ENCODE results near the gene ALPK3. TPM values are rescaled to one million over a fixed set of nuclear protein-coding genes. Genes with fewer than 3 reads are reported as not detected.

Gene ALPK3
- total RNA-seq, 3 donors from 2014 or later (not counting 1 experiment from before 2014, with no cell fraction given): 0.35 to 1.1 (median 0.63) TPM

GRCh38 chr15:84821501-84822021, 4.4 kb downstream of the ALPK3 start:
- Mint-ChIP-seq H3K36me3 (no peaks in the 10 kb centered on the region), H3K27me3 (ENCODE audit: low read depth in 2 of 2) (peaks cover 0 to 5% of the 10 kb centered on the region in 2 donors), H3K4me1 (peaks cover 0 to 5% of the 10 kb centered on the region in 2 donors), H3K9me3 (no peaks in the 10 kb centered on the region), H3K4me3 (no peak overlapping the region), H3K27ac (no peak overlapping the region)
- Histone ChIP-seq H3K36me3 (ENCODE audit: control insufficient read depth, insufficient read depth, low read length) (no peaks in the 10 kb centered on the region), H3K4me1 (ENCODE audit: control insufficient read depth, insufficient read depth, low read length) (peaks cover 7% of the 10 kb centered on the region), H3K4me3 (ENCODE audit: low read length) (no peak overlapping the region), H3K9me3 (ENCODE audit: control insufficient read depth, insufficient read depth, low read length) (no peaks in the 10 kb centered on the region), H3K27me3 (ENCODE audit: control insufficient read depth, insufficient read depth, low read length) (peaks cover 6% of the 10 kb centered on the region), H3K27ac (ENCODE audit: low read length) (no peak overlapping the region)
- TF ChIP-seq CTCF (IDR thresholded peaks at IDR 0.05): no peak
- ATAC-seq: no peak
- DNase-seq: no peak
- WGBS (ENCODE audit: insufficient coverage): 60% methylated on average over 8 of the region's 8 CpGs
- intact Hi-C loops (cut with micrococcal nuclease): no loop called here

- intact Hi-C loops (cut with micrococcal nuclease): no loop called here
- Mint-ChIP-seq H3K36me3 (no peaks in the 10 kb centered on the region), H3K4me3 (no peak overlapping the region), H3K27ac (no peak overlapping the region), H3K4me1 (peaks cover 0 to 5% of the 10 kb centered on the region in 2 donors), H3K9me3 (no peaks in the 10 kb centered on the region), H3K27me3 (ENCODE audit: low read depth in 2 of 2) (peaks cover 0 to 3% of the 10 kb centered on the region in 2 donors)
- Histone ChIP-seq H3K9me3 (ENCODE audit: control insufficient read depth, insufficient read depth, low read length) (no peaks in the 10 kb centered on the region), H3K4me1 (ENCODE audit: control insufficient read depth, insufficient read depth, low read length) (peaks cover 3% of the 10 kb centered on the region), H3K4me3 (ENCODE audit: low read length) (no peak overlapping the region), H3K27me3 (ENCODE audit: control insufficient read depth, insufficient read depth, low read length) (peaks cover 3% of the 10 kb centered on the region), H3K27ac (ENCODE audit: low read length) (no peak overlapping the region), H3K36me3 (ENCODE audit: control insufficient read depth, insufficient read depth, low read length) (no peaks in the 10 kb centered on the region)
- TF ChIP-seq CTCF (IDR thresholded peaks at IDR 0.05): no peak
- 91% methylated on average over 4 of the region's 4 CpGs for WGBS (ENCODE audit: insufficient coverage)
- DNase-seq (no peak), ATAC-seq (no peak)
Measured at GRCh38 chr15:84822653-84823281, 5.6 kb downstream of the ALPK3 start.

GRCh38 chr15:84823282-84823878, 6.2 kb downstream of the ALPK3 start:
- Mint-ChIP-seq H3K4me3 (no peak overlapping the region), H3K4me1 (no peaks in the 10 kb centered on the region), H3K27ac (no peak overlapping the region), H3K36me3 (no peaks in the 10 kb centered on the region), H3K27me3 (ENCODE audit: low read depth in 2 of 2) (peaks cover 0 to 3% of the 10 kb centered on the region in 2 donors), H3K9me3 (no peaks in the 10 kb centered on the region)
- H3K36me3 ChIP-seq (ENCODE audit: control insufficient read depth, insufficient read depth, low read length): no peaks in the 10 kb centered on the region
- no peak for TF ChIP-seq CTCF (IDR thresholded peaks at IDR 0.05)
- DNase-seq (no peak), ATAC-seq (no peak)
- H3K4me1 ChIP-seq (ENCODE audit: control insufficient read depth, insufficient read depth, low read length): no peaks in the 10 kb centered on the region
- intact Hi-C loops (cut with micrococcal nuclease): no loop called here
- 95% methylated on average over 3 of the region's 3 CpGs for WGBS (ENCODE audit: insufficient coverage)
- H3K4me3 ChIP-seq (ENCODE audit: low read length): no peak overlapping the region
- H3K9me3 ChIP-seq (ENCODE audit: control insufficient read depth, insufficient read depth, low read length): no peaks in the 10 kb centered on the region
- no peak overlapping the region for H3K27ac ChIP-seq (ENCODE audit: low read length)
- no peaks in the 10 kb centered on the region for H3K27me3 ChIP-seq (ENCODE audit: control insufficient read depth, insufficient read depth, low read length)

Data from natural killer cell (primary cell).